Measurements from ENCODE around the gene DSN1.

GRCh38 chr20:36744764-36745191, 28.8 kb downstream of the DSN1 start:
- TF ChIP-seq CTCF (IDR thresholded peaks at IDR 0.05; ENCODE audit: low read depth, low read length, missing input control) = no peak
- no peak for TF ChIP-seq ATF3 (IDR thresholded peaks at IDR 0.05)
- no peak for TF ChIP-seq TAF1 (conservative IDR thresholded peaks at IDR 0.05)
- TF ChIP-seq MAX (IDR thresholded peaks at IDR 0.05) = no peak
- TF ChIP-seq YY1 (IDR thresholded peaks at IDR 0.05) = no peak
- no peak for TF ChIP-seq SP1 (IDR thresholded peaks at IDR 0.05)
- no peak for TF ChIP-seq GABPA (IDR thresholded peaks at IDR 0.05 in 1 of 2, conservative IDR thresholded peaks at IDR 0.05 in 1 of 2)
